22Rv1 (cell line): ENCODE results near the gene ARHGAP26.

Experiments used
- H3K27ac ChIP-seq: fragments of 450-650 bp; 2 replicates; pipeline ENCODE4 v1.5.1; 2017
- CTCF ChIP-seq: fragments of 450-650 bp; IDR thresholded peaks from 2 replicates; pipeline ENCODE4 v1.5.1; 2017; ENCODE audit warnings: mild to moderate bottlenecking
- ZFX ChIP-seq: fragments of 450-650 bp; IDR thresholded peaks from 2 replicates; pipeline ENCODE4 v1.6.1; 2017; ENCODE audit warnings: antibody characterized with exemption, borderline replicate concordance

ARHGAP26 gene

DNA sequence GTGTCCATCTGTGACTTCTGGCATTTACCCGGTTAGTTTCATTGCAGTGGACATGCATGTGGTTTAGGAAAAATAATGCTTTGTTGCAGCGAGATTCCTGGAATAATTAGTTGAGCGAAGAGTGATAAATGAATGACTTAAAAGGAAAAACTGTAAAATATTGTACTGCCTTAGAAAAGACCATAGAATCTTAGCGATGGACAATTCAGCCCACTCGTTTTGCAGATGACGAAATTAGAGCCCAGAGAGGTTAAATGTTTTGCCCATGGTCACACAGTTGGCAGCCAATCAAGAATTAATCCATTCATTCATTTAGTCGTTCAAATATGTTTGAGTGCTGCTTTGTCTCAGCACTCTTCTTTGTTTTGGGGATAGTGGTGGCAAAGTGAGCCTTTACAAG lies 107.9 kb downstream of the ARHGAP26 start:
- no peak overlapping the region for H3K27ac ChIP-seq
- no peak for TF ChIP-seq ZFX
- no peak for TF ChIP-seq CTCF

GRCh38 chr5:142878638-142879037 lies 108.5 kb downstream of the ARHGAP26 start:
- no peak overlapping the region for H3K27ac ChIP-seq
- no peak for TF ChIP-seq CTCF
- TF ChIP-seq ZFX = no peak

GRCh38 chr5:142881076-142881783 lies 111.1 kb downstream of the ARHGAP26 start:
- H3K27ac ChIP-seq = no peak overlapping the region
- TF ChIP-seq ZFX (no peak), CTCF (no peak)

- TF ChIP-seq ZFX = no peak
- no peak for TF ChIP-seq CTCF
- H3K27ac ChIP-seq = no peak overlapping the region
Observed at GRCh38 chr5:142881784-142882126, 111.6 kb downstream of the ARHGAP26 start.

DNA sequence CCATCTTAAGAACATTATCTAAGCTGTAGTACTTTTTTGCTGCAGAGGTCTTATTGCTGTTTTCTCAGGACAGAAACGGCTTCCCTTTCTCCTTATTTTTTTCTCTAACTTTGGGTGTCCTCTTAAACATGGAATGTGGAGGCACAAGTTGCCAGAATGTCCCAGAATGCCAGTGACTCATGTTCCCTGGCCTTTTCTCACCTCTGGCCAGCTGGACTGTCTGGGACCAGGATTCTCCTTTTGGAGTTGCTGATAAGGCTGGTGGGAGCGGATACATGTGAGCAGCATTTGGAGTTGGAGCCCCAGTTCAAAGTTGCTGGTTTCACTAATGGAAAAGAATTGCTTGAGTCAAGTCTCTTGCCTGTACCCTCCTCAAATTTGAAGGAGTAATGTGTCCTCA lies 112.8 kb downstream of the ARHGAP26 start:
- no peak for TF ChIP-seq ZFX
- no peak for TF ChIP-seq CTCF
- H3K27ac ChIP-seq = no peak overlapping the region

- TF ChIP-seq CTCF = no peak
- TF ChIP-seq ZFX = no peak
Observed at GRCh38 chr5:142883438-142883837, 113.3 kb downstream of the ARHGAP26 start.

DNA sequence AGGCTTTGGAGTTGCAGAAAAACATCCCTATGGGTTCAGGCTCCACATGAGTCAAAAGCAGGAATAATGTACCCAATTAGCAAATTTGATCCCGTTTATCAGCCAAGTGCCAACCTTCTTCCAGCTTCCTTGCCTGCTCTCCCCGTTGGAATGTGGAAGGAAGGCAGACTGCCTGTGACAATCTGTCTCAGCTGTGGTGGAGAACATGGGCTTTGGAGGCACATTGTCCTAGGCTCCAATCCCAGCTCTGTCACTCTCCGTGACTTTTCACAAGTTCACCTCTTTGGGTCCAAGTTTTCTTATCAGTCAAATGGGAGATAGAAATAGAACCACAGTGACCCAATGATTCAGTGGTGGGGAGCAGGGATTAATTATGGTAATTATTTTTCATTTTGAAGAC lies 113.9 kb downstream of the ARHGAP26 start:
- no peak for TF ChIP-seq CTCF
- TF ChIP-seq ZFX = no peak
- no peak overlapping the region for H3K27ac ChIP-seq

More at GRCh38 chr5:142883438-142883837, 113.3 kb downstream of the ARHGAP26 start:
- no peak overlapping the region for H3K27ac ChIP-seq
